ENCODE measurements around the gene NPR3.

Gene NPR3

DNA sequence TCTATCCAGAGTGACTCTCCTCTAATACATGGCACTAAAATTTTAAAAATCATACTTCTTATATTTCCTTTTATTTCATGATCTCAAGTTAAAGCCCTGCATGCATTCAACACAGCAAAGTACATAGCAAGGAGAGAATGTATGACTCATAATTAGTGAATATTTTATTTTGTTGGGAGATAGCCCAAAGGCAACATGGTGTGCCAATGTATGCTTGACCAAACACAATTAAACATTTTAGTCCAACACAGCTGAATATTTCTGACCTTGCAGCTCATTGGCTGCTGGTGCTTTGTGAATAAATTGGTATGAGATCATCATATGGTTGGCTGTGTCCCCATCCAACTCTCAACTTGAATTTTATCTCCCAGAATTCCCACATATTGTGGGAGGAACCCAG lies 103.5 kb downstream of the NPR3 start:
- DNase-seq, result no peak

DNA sequence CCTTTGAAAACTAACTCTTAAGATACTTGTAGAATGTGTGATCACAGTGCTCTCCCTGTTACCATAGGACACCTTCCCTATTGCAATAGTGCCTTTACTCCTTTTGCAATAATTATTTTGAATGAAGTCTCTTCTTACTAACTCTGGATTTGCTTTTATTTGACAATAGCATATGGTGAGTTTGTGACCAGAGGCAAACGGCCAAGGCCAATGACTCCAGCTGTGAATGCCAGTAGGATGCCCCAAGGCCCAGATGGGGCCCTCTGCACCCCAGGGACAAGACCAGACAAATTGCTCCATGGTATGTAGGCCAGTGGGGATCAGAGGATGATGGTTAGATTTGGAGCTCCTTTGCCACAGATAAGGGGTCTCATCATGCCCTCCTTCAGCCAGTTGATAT lies 116.9 kb downstream of the NPR3 start:
- no peak for DNase-seq

DNA sequence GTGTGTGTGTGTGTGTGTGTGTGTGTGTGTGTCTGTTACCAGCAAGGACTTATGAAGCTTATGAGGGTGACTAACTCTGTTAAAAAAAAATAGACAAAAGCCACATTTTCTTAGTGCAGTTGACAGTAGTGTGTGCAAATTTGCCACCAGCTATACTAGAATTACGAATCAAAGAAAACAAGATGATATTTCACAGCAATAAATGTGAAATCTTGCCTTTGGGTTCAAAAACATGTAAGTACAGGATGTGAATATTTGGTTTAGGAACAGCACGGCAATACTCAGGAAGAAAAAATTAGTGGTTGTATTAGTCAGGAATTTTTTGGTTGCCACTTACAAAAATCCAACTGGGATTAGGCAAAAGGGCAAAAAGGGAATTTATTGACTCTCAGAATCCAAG lies 117.4 kb downstream of the NPR3 start:
- DNase-seq, result no peak

DNA sequence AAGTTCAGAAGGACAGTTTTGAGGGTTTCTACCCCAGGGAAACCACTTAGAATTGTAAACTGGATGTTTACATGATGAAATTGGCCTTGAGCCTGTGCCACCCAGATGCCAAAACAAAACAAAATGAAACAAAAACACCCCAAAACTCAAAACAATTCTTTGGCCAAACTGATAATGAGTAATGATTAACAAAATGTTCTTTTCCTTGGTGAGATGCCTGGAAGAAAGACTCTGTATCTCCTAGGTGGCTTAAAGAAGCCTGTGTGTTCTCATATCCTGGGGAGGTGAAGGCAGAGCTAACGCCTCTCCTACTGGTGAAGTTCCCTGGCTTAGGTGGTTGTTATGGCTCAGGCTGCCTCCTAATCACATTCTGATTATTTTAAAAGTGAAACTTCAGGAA lies 120.5 kb downstream of the NPR3 start:
- no peak for DNase-seq

DNA sequence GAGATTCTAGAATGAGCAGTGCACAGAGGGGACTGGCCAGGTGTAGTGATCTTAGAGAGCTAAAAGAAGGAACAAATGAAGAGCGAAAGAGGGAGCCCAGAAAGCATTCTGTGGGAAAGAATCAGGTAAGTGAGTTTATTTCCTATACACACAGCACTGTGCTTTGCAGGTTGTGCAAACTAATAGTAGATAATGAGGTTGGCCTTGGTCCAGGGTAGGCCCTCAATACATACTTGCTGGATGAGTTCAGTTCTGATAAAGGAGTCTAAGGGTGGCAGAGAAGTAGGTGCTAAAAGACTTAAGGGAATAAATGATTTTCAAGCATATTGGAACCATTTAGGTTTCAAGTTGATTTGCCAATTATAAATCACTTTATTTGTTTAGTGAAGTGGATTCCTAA lies 122.0 kb downstream of the NPR3 start:
- no peak for DNase-seq

DNA sequence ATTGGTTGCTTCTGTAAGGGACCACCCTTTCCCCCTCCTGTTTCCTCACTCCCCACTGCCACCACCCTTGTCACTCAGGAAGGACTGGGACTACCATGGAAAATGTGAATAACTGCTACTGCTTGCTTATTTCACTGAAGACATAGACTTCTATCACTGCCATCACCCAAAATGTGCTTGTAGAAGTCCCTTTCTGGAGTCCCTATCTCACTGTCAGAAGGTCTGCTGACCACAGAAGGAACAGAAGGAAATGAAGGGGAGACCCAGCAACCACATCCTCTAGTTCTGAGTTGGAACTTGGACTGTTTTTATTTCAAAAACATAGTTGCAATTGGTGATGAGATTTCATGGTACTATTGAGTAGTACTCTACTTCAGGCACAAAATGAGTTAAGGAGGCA lies 122.5 kb downstream of the NPR3 start:
- no peak for DNase-seq

DNA sequence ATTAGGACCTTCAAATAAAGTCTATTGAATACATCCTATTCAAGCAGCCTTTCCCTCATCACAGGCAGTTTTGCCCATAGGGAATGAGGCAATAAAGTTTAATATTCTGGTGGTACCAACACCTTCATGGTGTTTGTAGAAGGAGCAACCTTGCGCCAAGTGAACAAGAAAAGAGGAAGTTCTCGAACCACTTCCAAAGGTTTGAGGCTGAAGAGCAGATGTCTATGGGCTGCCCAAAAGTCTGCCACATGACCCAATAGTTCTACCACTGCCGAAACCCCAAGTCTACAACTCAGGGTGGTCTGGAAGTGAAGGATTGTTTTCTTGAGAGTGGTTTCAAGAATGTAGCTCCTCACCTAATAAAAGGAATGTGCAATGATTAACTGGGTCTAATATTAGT lies 123.1 kb downstream of the NPR3 start:
- no peak for DNase-seq

DNA sequence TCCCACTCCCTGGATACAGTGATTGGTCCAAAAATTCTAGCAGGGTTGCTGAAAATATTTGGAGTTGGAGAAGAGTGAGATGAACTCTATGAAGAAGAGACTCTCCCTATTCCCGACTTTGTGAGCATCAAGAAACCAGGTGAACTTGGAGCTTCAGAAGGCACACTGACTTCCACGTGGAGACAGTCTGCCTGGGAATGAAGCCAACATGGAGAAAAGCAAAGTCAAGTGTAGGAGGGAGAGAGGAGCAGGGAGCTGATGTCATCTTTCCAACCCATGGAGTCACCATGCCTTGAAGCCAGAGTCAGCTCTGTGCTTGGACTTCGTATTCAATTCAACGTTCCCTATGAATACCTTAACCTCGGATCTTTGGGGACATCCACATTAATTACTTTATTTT lies 125.1 kb downstream of the NPR3 start:
- no peak for DNase-seq

DNA sequence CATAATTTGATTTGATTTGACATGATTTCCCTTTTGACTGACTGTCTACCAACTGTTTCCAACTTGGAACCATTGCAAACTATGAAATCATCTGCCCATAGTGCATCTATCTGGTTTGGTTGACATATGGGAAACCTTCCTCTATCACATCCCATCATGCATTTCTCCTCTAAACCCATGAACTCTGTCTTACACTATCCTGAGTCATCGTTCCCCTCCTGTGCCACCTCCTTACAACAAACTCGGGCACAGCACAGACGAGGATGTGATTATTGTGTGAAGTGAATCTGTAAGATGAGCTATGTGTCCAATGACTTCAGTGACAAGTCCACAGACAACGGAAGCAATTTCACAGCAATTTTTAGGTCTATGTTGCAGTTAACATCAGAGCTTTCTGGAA lies 126.1 kb downstream of the NPR3 start:
- no peak for DNase-seq

DNA sequence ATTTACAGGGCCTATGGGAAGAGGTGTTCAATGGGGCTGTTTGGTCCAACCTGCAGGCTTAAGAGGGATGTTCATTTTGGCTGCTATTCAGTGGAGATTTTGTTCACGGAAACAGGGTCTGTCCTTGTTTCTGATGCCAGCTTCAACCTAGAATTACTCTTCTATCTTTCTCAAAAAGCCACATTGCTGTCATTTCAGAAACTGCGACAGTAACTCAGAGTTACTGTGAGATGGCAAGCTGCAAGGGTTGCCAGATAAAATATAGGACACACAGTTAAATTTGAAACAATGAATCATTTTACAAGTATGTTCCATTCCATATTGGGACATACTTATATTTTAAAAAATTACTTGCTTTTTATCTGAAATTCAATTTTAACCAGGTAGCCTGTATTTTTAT lies 128.0 kb downstream of the NPR3 start:
- DNase-seq, result no peak

DNA sequence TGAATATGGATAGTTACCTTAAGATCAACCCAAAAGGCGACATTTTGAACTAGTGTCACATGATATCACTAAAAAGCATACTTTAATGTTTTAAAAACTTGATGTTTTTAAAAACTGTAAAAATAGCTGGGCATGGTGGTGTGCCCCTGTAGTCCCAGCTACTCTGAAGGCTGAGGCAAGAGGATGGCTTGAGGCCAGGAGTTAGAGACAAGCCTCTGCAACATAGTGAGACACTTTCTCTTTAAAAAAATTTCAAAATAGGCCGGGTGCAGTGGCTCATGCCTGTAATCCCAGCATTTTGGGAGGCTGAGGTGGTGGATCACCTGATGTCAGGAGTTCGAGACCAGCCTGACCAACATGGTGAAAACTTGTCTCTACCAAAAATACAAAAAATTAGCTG lies 129.5 kb downstream of the NPR3 start:
- DNase-seq, result no peak
